Measurements from ENCODE around the gene ACTMAP. TPM values are rescaled to one million over a fixed set of nuclear protein-coding genes. Genes with fewer than 3 reads are reported as not detected.

Gene ACTMAP
- total and polyA plus RNA-seq, 2 of the 8 experiments (the other 6 are each of a cell fraction or from before 2014, with no cell fraction given), result 24.1 to 26.5 TPM

- 89% methylated on average over 5 of the region's 5 CpGs; no CpG with 5 or more reads in 1 of the 2 experiments for WGBS, 2 experiments (ENCODE audit: extremely low coverage in 1 of 2, insufficient coverage in 1 of 2, insufficient read length in 1 of 2, insufficient replicate concordance in 2 of 2, low coverage in 1 of 2, low lambda C conversion rate in 2 of 2, missing lambda C conversion rate in 1 of 2)
- Histone ChIP-seq H4K5ac (ENCODE audit: insufficient read length, low read depth, low read length) (no peak overlapping the region), H2BK12ac (ENCODE audit: low read depth, low read length) (no peak overlapping the region), H3K4me3 (ENCODE audit: extremely low read depth in 1 of 4, insufficient read depth in 2 of 4, low read depth in 3 of 4, low read length in 4 of 4) (no peak overlapping the region), H3K23ac (ENCODE audit: insufficient read length) (no peak overlapping the region), H3K27ac (ENCODE audit: low read depth, low read length) (no peak overlapping the region), H2BK15ac (ENCODE audit: low read length) (no peak overlapping the region), H2AFZ (ENCODE audit: low read length) (no peak overlapping the region), H3K9me3 (ENCODE audit: insufficient read depth in 2 of 2, low read depth in 1 of 2, low read length in 1 of 2) (no peaks in the 10 kb centered on the region), H3K18ac (ENCODE audit: extremely low read depth, low read length) (no peak overlapping the region), H2BK20ac (ENCODE audit: low read length) (no peak overlapping the region), H3K4me1 (replicated peaks in 1 of 4; ENCODE audit: control insufficient read depth in 3 of 4, insufficient read depth in 4 of 4, low read length in 3 of 4) (peaks cover 0 to 13% (median 9%) of the 10 kb centered on the region in 4 experiments; a peak in 6 of 7 replicates), H4K8ac (ENCODE audit: extremely low read depth, insufficient read depth, low read length) (no peak overlapping the region), H4K91ac (replicated peaks; ENCODE audit: insufficient read length, low read length) (no peak overlapping the region), H3K23me2 (ENCODE audit: low read depth, low read length) (peaks cover under 1% of the 10 kb centered on the region; the same call in 1 of the 2 replicates), H3K79me2 (ENCODE audit: control insufficient read depth in 1 of 2, insufficient read depth in 2 of 2, low read length in 2 of 2) (no peaks in the 10 kb centered on the region), H3K9ac (replicated peaks in 1 of 4; ENCODE audit: extremely low read depth in 1 of 4, low read depth in 3 of 4, low read length in 3 of 4) (no peak overlapping the region), H2BK120ac (replicated peaks; ENCODE audit: low read depth, low read length) (no peak overlapping the region), H3K56ac (replicated peaks; ENCODE audit: insufficient read length, low read depth, low read length) (no peak overlapping the region), H2BK5ac (ENCODE audit: low read depth, low read length) (no peak overlapping the region), H3K36me3 (ENCODE audit: control insufficient read depth in 2 of 4, insufficient read depth in 4 of 4, low read length in 3 of 4) (peaks cover 5 to 21% (median 12%) of the 10 kb centered on the region in 4 experiments; a peak in 6 of 8 replicates), H3K4me2 (ENCODE audit: insufficient read depth in 1 of 2, low read depth in 2 of 2, low read length in 2 of 2) (no peak overlapping the region), H3K79me1 (ENCODE audit: low read depth, low read length) (peaks cover 3% of the 10 kb centered on the region; the same call in 1 of the 2 replicates), H2AK5ac (ENCODE audit: low read depth, low read length) (no peak overlapping the region), H3K14ac (ENCODE audit: insufficient read length) (no peak overlapping the region), H3K27me3 (replicated peaks in 1 of 4; ENCODE audit: control insufficient read depth in 3 of 4, extremely low read depth in 1 of 4, insufficient read depth in 3 of 4, low read length in 3 of 4) (no peaks in the 10 kb centered on the region), H3K4ac (replicated peaks; ENCODE audit: insufficient read length, low read depth, low read length) (no peak overlapping the region), H4K20me1 (replicated peaks in 1 of 2; ENCODE audit: control insufficient read depth in 1 of 2, insufficient read depth in 2 of 2, low read length in 2 of 2) (peaks cover 0 to 2% of the 10 kb centered on the region in 2 experiments)
- ChIA-PET POLR2A (ENCODE audit: partially characterized antibody) (interaction anchor here (1.3 kb wide), 1 partner anchor 15 kb away, joined by 4 read pairs; no protein-coding TSS in a partner anchor), CTCF (ENCODE audit: partially characterized antibody) (interaction anchor here (0.7 kb wide), 1 partner anchor 324 kb away, joined by 3 read pairs; no protein-coding TSS in a partner anchor)
- FAIRE-seq, result no peak
- no peak for DNase-seq (ENCODE audit: low read depth in 1 of 2, low spot score in 2 of 2)
- TF ChIP-seq EZH2 (IDR thresholded peaks at IDR 0.05; ENCODE audit: low read depth, low read length, severe bottlenecking), result no peak
- no peak for TF ChIP-seq CBX5 (IDR thresholded peaks at IDR 0.05; ENCODE audit: low read depth, low read length)
- TF ChIP-seq GABPA (IDR thresholded peaks at IDR 0.05; ENCODE audit: borderline replicate concordance, insufficient read depth, low read length), result no peak
- TF ChIP-seq CEBPB (IDR thresholded peaks at IDR 0.05; ENCODE audit: low read depth, low read length), result no peak
- TF ChIP-seq ATF3 (IDR thresholded peaks at IDR 0.05; ENCODE audit: insufficient read depth, low read depth, low read length), result no peak
- TF ChIP-seq YY1 (IDR thresholded peaks at IDR 0.05; ENCODE audit: low read depth, low read length), result no peak
- no peak for TF ChIP-seq SAP30 (IDR thresholded peaks at IDR 0.05; ENCODE audit: insufficient read depth, insufficient replicate concordance, low read length)
- TF ChIP-seq ZNF274 (IDR thresholded peaks at IDR 0.05; ENCODE audit: borderline replicate concordance, extremely low read depth, low read length), result no peak
- no peak for TF ChIP-seq SP1 (IDR thresholded peaks at IDR 0.05; ENCODE audit: low read depth, low read length)
- TF ChIP-seq TCF12 (IDR thresholded peaks at IDR 0.05; ENCODE audit: low read depth, low read length), result no peak
- no peak for TF ChIP-seq E2F6 (IDR thresholded peaks at IDR 0.05)
- TF ChIP-seq SIX5 (IDR thresholded peaks at IDR 0.05; ENCODE audit: low read depth, low read length), result no peak
- no peak for TF ChIP-seq JUN (IDR thresholded peaks at IDR 0.05; ENCODE audit: low read depth, low read length)
Observed at GRCh38 chr19:40695881-40696280, 54.4 kb downstream of the ACTMAP start.

Data from H1 (cell line).